ENCODE results near the gene NAA30. TPM values are rescaled to one million over a fixed set of nuclear protein-coding genes. Genes with fewer than 3 reads are reported as not detected.
"Not testable (repeated sequence)": the region's sequence is repeated elsewhere in the genome, so short reads cannot be mapped to it uniquely, and the experiment has no call there.

Gene NAA30
- polyA plus RNA-seq (2012; ENCODE audit: low read depth, missing spikeins) = 4.7 TPM

GRCh38 chr14:57390037-57390805 is at the start of gene NAA30:
TSS of gene NAA30 (plus strand) at chr14:57390586. CDS start at chr14:57390958, 372 bp downstream.
- FAIRE-seq (peak; percentile 93), DNase-seq (ENCODE audit: insufficient read length, low spot score) (peak; percentile 79)
- 0 out of 2 replicates have a peak, but pooled peaks have one; percentile 44 for TF ChIP-seq POLR2AphosphoS5 (IDR thresholded peaks at IDR 0.05; ENCODE audit: low read depth, low read length)
- TF ChIP-seq POLR2A (IDR thresholded peaks at IDR 0.05; ENCODE audit: low read depth, low read length) = 0 out of 2 replicates have a peak, but pooled peaks have one; percentile 40
- 0 out of 2 replicates have a peak, but pooled peaks have one; percentile 53 for TF ChIP-seq TAF1 (IDR thresholded peaks at IDR 0.05; ENCODE audit: low read depth, low read length)
- TF ChIP-seq PAX5 (IDR thresholded peaks at IDR 0.05; ENCODE audit: insufficient read depth, low read length, severe bottlenecking) = no peak
- 0 out of 2 replicates have a peak, but pooled peaks have one; percentile 24 for TF ChIP-seq SPI1 (IDR thresholded peaks at IDR 0.05; ENCODE audit: low read depth, low read length)

GRCh38 chr14:57343545-57344297 is 46.7 kb upstream of the NAA30 start:
- FAIRE-seq; DNase-seq (ENCODE audit: insufficient read length, low spot score): not testable (repeated sequence)

GRCh38 chr14:57345106-57345505 is 45.3 kb upstream of the NAA30 start:
- no peak for TF ChIP-seq TAF1 (IDR thresholded peaks at IDR 0.05; ENCODE audit: low read depth, low read length)
- TF ChIP-seq POLR2AphosphoS5 (IDR thresholded peaks at IDR 0.05; ENCODE audit: low read depth, low read length) = no peak
- TF ChIP-seq SPI1 (IDR thresholded peaks at IDR 0.05; ENCODE audit: low read depth, low read length) = no peak
- no peak for TF ChIP-seq POLR2A (IDR thresholded peaks at IDR 0.05; ENCODE audit: low read depth, low read length)
- no peak for TF ChIP-seq PAX5 (IDR thresholded peaks at IDR 0.05; ENCODE audit: insufficient read depth, low read length, severe bottlenecking)
- no peak for TF ChIP-seq POU2F2 (IDR thresholded peaks at IDR 0.05; ENCODE audit: low read depth, low read length)
- no peak for FAIRE-seq
- no peak for DNase-seq (ENCODE audit: insufficient read length, low spot score)

- FAIRE-seq = no peak
- no peak for DNase-seq (ENCODE audit: insufficient read length, low spot score)
- TF ChIP-seq POU2F2 (IDR thresholded peaks at IDR 0.05; ENCODE audit: low read depth, low read length) (no peak), SPI1 (IDR thresholded peaks at IDR 0.05; ENCODE audit: low read depth, low read length) (no peak), PAX5 (IDR thresholded peaks at IDR 0.05; ENCODE audit: insufficient read depth, low read length, severe bottlenecking) (no peak), TAF1 (IDR thresholded peaks at IDR 0.05; ENCODE audit: low read depth, low read length) (no peak), POLR2AphosphoS5 (IDR thresholded peaks at IDR 0.05; ENCODE audit: low read depth, low read length) (no peak), POLR2A (IDR thresholded peaks at IDR 0.05; ENCODE audit: low read depth, low read length) (no peak)
These were observed 43.6 kb upstream of the NAA30 start for GRCh38 chr14:57346741-57347140.

DNA sequence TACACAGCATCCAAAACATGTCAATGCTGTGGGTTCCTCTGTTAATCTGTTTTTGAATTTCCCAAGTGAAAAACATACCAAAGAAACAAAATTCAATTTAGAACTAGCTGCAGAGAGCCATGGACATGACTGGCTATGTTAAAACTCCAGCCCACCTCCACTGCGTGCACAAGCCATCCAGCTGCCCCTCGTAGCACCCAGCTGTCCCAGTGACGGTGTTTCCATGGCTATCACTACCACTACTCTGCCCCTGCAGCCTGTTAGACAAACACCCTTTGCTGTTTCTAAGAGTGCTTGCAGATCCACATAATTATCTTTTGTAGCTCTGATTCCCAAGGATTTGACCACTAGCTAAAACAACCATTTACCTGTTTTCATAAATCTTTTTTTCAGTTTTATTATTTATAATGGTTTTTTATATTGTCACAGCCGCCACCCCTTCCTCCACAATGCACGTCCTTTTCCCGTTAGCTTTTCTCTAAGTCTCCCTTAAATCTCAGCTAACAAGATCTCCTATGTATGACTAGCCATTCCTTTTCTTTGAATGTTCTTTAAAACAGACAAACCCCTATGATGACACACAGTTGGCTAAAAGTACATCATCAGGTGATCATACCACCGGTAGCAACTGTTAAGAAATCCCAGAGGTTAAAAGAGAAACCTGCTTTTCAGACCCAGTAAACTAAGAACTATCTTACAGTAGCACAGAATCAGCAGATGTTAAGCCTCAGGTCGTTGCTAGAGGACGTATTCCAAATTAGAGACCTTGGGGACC is 37.8 kb upstream of the NAA30 start:
- no peak for TF ChIP-seq TAF1 (IDR thresholded peaks at IDR 0.05; ENCODE audit: low read depth, low read length)
- no peak for TF ChIP-seq POU2F2 (IDR thresholded peaks at IDR 0.05; ENCODE audit: low read depth, low read length)
- no peak for TF ChIP-seq SPI1 (IDR thresholded peaks at IDR 0.05; ENCODE audit: low read depth, low read length)
- no peak for TF ChIP-seq POLR2AphosphoS5 (IDR thresholded peaks at IDR 0.05; ENCODE audit: low read depth, low read length)
- no peak for TF ChIP-seq POLR2A (IDR thresholded peaks at IDR 0.05; ENCODE audit: low read depth, low read length)
- TF ChIP-seq PAX5 (IDR thresholded peaks at IDR 0.05; ENCODE audit: insufficient read depth, low read length, severe bottlenecking) = no peak
- FAIRE-seq (no peak), DNase-seq (ENCODE audit: insufficient read length, low spot score) (no peak)

GRCh38 chr14:57355081-57355800 is 35.1 kb upstream of the NAA30 start:
- DNase-seq (ENCODE audit: insufficient read length, low spot score) = no peak
- no peak for TF ChIP-seq PAX5 (IDR thresholded peaks at IDR 0.05; ENCODE audit: insufficient read depth, low read length, severe bottlenecking)
- no peak for TF ChIP-seq POLR2AphosphoS5 (IDR thresholded peaks at IDR 0.05; ENCODE audit: low read depth, low read length)
- TF ChIP-seq POU2F2 (IDR thresholded peaks at IDR 0.05; ENCODE audit: low read depth, low read length) = no peak
- FAIRE-seq = no peak

GRCh38 chr14:57362361-57362760 is 28.0 kb upstream of the NAA30 start:
- no peak for FAIRE-seq
- no peak for TF ChIP-seq SPI1 (IDR thresholded peaks at IDR 0.05; ENCODE audit: low read depth, low read length)
- no peak for TF ChIP-seq PAX5 (IDR thresholded peaks at IDR 0.05; ENCODE audit: insufficient read depth, low read length, severe bottlenecking)

GRCh38 chr14:57364659-57365450 is 25.5 kb upstream of the NAA30 start:
- no peak for DNase-seq (ENCODE audit: insufficient read length, low spot score)
- TF ChIP-seq SPI1 (IDR thresholded peaks at IDR 0.05; ENCODE audit: low read depth, low read length) (no peak), POU2F2 (IDR thresholded peaks at IDR 0.05; ENCODE audit: low read depth, low read length) (no peak), POLR2AphosphoS5 (IDR thresholded peaks at IDR 0.05; ENCODE audit: low read depth, low read length) (no peak), TAF1 (IDR thresholded peaks at IDR 0.05; ENCODE audit: low read depth, low read length) (no peak), POLR2A (IDR thresholded peaks at IDR 0.05; ENCODE audit: low read depth, low read length) (no peak), PAX5 (IDR thresholded peaks at IDR 0.05; ENCODE audit: insufficient read depth, low read length, severe bottlenecking) (no peak)
- FAIRE-seq = no peak

More at GRCh38 chr14:57362361-57362760, 28.0 kb upstream of the NAA30 start:
- no peak for DNase-seq (ENCODE audit: insufficient read length, low spot score)

DNA sequence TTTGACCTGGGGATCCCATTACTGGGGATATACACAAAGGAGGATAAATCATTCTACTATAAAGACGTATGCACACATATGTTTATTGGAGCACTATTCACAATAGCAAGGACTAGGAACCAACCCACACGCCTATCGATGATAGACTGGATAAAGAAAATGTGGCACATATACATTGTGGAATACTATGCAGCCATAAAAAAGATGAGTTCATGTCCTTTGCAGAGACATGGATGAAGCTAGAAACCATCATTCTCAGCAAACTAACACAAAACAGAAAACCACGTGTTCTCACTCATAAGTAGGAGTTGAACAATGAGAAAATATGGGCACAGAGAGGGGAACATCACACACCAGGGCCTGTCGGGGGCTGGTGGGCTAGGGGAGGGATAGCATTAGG is 20.2 kb upstream of the NAA30 start:
- DNase-seq (ENCODE audit: insufficient read length, low spot score); FAIRE-seq: not testable (repeated sequence)

Data from GM12891 (cell line).